Measurements from ENCODE around the gene H2BW1.
"Not testable (repeated sequence)": the region's sequence is repeated elsewhere in the genome, so short reads cannot be mapped to it uniquely, and the experiment has no call there.

The H2BW1 gene

GRCh38 chrX:104013606-104014005 lies at the start of gene H2BW1:
TSS of gene H2BW1 (minus strand) at chrX:104013708. CDS start at chrX:104013576, 132 bp downstream.
- no peak for DNase-seq

GRCh38 chrX:104062636-104063035 lies 49.1 kb upstream of the H2BW1 start:
- not testable (repeated sequence) for DNase-seq

- not testable (repeated sequence) for DNase-seq
Measured at GRCh38 chrX:104054956-104055355, 41.4 kb upstream of the H2BW1 start.

- no peak for DNase-seq
Measured at GRCh38 chrX:104047171-104047570, 33.7 kb upstream of the H2BW1 start.

GRCh38 chrX:104045642-104046041 lies 32.1 kb upstream of the H2BW1 start:
- DNase-seq: no peak

GRCh38 chrX:104041003-104041402 lies 27.5 kb upstream of the H2BW1 start:
- DNase-seq: no peak

GRCh38 chrX:104039689-104040505 lies 26.4 kb upstream of the H2BW1 start, which contains the start of gene H2BW2:
TSS of gene H2BW2 (plus strand) at chrX:104039956. CDS start at chrX:104039995, 39 bp downstream.
- no peak for DNase-seq

- DNase-seq: no peak
Measured at GRCh38 chrX:104018126-104018525, 4.6 kb upstream of the H2BW1 start.

- not testable (repeated sequence) for DNase-seq
Measured at GRCh38 chrX:104015576-104015975, 2.1 kb upstream of the H2BW1 start.

- DNase-seq: no peak
Measured at GRCh38 chrX:104013158-104013557, 350 bp downstream of the H2BW1 start.

GRCh38 chrX:104008831-104009230 lies 4.7 kb downstream of the H2BW1 start:
- DNase-seq: no peak

GRCh38 chrX:103999234-103999633 lies 14.3 kb downstream of the H2BW1 start:
- no peak for DNase-seq

- DNase-seq: not testable (repeated sequence)
Measured at GRCh38 chrX:103983508-103983907, 30.0 kb downstream of the H2BW1 start.

GRCh38 chrX:103962411-103963278 lies 50.9 kb downstream of the H2BW1 start, which contains the start of gene TMSB15B:
TSS of gene TMSB15B (plus strand) at chrX:103962627.
- DNase-seq: not testable (repeated sequence)
